GM19468 (cell line): ENCODE measurements around the gene GAMT.

Experiments
- ATAC-seq: cut with Tn5 transposase; IDR thresholded peaks from one replicate; pipeline ENCODE4 v1.9.1; 2021; ENCODE audit warnings: mild to moderate bottlenecking, moderate library complexity, moderate number of reproducible peaks; ENCODE audit not compliant: unreplicated experiment; ENCODE audit errors: extremely low read depth

The GAMT gene

GRCh38 chr19:1387684-1388636 lies 13.4 kb downstream of the GAMT start:
- no peak for ATAC-seq

GRCh38 chr19:1386945-1387683 lies 14.2 kb downstream of the GAMT start:
- ATAC-seq: no peak

GRCh38 chr19:1385816-1386215 lies 15.5 kb downstream of the GAMT start:
- ATAC-seq: no peak

GRCh38 chr19:1384478-1385110 lies 16.7 kb downstream of the GAMT start:
- ATAC-seq: no peak

GRCh38 chr19:1384085-1384462 lies 17.3 kb downstream of the GAMT start:
- ATAC-seq: no peak

- ATAC-seq: peak; percentile 54
Measured at GRCh38 chr19:1383312-1384084, 17.8 kb downstream of the GAMT start, which contains the start of gene NDUFS7. NDUFS7 (plus strand) TSS chr19:1383907; CDS start chr19:1383927, 20 bp downstream.

- ATAC-seq: no peak
Measured at GRCh38 chr19:1383017-1383311, 18.4 kb downstream of the GAMT start.

- ATAC-seq: no peak
Measured at GRCh38 chr19:1382250-1382649, 19.1 kb downstream of the GAMT start.

- no peak for ATAC-seq
Measured at GRCh38 chr19:1379961-1380489, 21.3 kb downstream of the GAMT start.

- no peak for ATAC-seq
Measured at GRCh38 chr19:1379126-1379905, 22.0 kb downstream of the GAMT start.

GRCh38 chr19:1377965-1378785 lies 23.2 kb downstream of the GAMT start:
- no peak for ATAC-seq

- ATAC-seq: no peak
Measured at GRCh38 chr19:1377176-1377964, 24.0 kb downstream of the GAMT start.

- no peak for ATAC-seq
Measured at GRCh38 chr19:1376415-1376805, 24.9 kb downstream of the GAMT start.

- ATAC-seq: no peak
Measured at GRCh38 chr19:1374250-1374577, 27.1 kb downstream of the GAMT start.

- no peak for ATAC-seq
Measured at GRCh38 chr19:1373534-1374249, 27.6 kb downstream of the GAMT start.

- no peak for ATAC-seq
Measured at GRCh38 chr19:1373042-1373533, 28.3 kb downstream of the GAMT start.
